SK-MEL-5 (cell line): ENCODE data around the gene TMEM187. TPM values are rescaled to one million over a fixed set of nuclear protein-coding genes. Genes with fewer than 3 reads are reported as not detected.
A peak's percentile ranks its signal among the peaks of the same experiment; 100 is the strongest.

Experiments
- DNase-seq: peaks from one replicate; pipeline ENCODE4 v3.0.0-alpha.2; 2016; ENCODE audit warnings: low read depth, low spot score
- in situ Hi-C: cut with HindIII; loops from 2 replicates; pipeline ENCODE4 v1.10.0; 2016; ENCODE audit warnings: low sequenced_read_pairs, high pct_unique_total_duplicates, low pct_unique_long_range_greater_than_20kb
- total RNA-seq: library from RNA; depleted of rRNA; stranded (reverse); fragments of >200 nt; shearing (Covaris generic); gene quantifications from 2 replicates; pipeline ENCODE4 v1.2.3, GENCODE V29; 2014

The TMEM187 gene
- total RNA-seq, 1 experiment from 2014 or later, result 5.8 TPM

- in situ Hi-C loops, result no loop called here
- no peak for DNase-seq
These were observed 34.4 kb downstream of the TMEM187 start for GRCh38 chrX:154006947-154007346.

DNA sequence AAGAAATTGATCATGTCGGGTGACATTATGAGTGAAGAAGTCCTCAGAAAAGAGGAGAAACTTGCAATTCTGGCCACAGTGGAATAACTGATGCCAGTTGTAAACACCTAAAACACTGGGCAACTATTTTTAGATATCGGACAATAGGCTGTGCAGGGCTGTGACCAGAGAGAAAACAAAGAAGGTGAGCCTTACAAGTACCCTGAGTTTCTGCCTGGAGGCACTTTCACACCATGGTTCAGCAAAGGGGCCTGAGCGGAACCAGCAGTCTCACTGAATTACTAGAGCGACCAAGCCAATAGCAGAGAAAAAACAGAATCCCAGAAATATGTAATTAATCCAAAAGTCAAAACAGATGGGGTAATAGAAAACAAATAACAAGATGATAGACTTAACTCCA lies 36.0 kb downstream of the TMEM187 start:
- no peak for DNase-seq
- in situ Hi-C loops, result no loop called here

DNA sequence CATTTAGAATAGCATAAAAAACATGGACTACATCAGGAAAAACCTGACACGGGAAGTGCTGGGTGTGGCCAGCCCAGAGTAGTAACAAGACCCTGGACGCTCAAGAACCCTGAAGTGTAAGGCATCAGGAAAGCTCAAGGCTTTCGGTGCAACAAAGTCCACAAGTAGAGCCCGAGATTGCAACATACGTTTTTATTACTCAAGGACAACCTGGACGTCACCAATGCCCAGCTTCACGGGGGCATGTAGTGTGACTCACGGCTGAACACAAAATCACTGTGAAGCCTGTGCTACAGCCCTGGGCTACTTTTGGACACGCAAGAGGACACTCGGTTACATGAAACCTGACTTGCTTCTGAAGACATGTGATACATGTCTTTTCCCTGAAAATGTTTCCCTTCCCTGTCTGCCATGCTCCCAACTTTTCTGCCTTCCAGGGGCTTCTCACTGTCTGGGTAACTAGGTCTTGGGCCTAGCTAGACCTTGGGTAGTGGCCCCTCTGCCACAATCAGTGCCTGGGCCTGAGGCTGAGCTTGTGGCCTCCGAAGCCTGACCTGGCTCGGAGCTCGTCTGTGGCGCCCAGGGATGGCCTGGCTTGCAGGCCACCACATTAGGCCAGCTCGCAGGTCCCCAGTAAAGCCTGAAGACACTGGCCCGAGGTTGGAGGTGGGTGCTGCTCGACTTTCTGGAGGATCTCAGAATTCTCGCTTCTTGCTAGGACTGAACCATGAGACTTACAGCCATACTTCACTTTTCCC lies 38.0 kb downstream of the TMEM187 start:
- no peak for DNase-seq
- in situ Hi-C loops, result no loop called here

GRCh38 chrX:154011376-154012335 lies 39.1 kb downstream of the TMEM187 start:
- DNase-seq, result no peak
- in situ Hi-C loops, result no loop called here

GRCh38 chrX:154012336-154012991 lies 39.9 kb downstream of the TMEM187 start:
- peak; percentile 83 for DNase-seq
- in situ Hi-C loops, result no loop called here

DNA sequence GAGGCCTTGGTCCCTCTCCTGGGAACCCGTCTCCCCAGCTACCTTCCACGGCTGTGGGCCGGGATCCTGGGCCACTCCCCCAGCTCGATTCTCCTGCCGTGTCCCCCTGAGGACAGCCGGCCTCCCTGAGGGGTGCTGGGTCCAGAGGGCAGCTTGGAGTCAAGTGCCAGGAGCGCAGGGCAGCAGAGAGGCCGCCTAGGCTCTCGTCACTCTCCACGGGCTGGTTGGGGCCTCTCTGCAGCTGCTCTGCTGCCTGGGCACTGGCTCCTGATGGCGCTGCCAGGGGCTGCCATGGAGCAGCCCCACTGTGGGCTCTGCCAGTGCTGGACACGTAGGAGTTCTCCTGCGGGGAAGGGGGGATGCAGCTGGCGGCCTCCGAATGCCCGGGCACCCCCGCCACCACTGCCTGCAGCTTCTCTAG lies 40.5 kb downstream of the TMEM187 start:
- in situ Hi-C loops, result no loop called here

DNA sequence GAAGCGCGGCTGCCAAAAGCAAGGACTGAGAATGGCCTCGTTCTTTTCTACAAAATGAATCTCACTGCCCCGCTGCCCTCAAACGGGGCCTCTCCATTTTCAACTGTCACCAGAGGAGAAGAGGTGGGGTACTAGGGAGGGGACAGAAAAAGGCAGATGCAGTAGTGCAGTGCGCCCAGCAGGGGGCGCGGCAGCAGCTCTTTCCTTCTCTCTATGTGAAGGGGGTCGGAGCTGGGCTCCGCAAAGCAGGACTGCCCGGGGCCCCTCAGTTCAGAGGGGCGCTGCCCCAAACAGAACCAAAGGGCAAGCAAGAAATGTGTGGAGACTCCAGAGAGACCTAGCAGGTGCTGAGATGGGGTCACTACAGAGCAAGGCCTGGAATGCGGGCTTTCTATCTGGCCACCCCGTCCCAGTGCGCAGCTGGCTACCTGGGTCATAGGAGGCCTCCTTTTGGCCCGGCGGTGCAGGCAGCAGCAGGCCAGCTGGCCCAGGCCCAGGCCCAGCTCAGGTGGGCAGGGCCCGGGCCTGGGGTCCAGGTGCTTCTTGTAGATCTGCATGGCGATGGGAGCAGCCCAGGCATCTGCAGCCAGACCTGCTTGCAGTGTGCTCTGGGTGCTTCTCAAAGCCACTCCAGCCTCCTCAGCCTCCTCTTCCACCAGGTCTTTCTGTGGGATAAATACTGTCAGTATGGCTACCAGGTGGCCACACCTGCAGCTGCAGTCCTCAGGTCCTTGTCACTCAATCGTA lies 41.2 kb downstream of the TMEM187 start:
- in situ Hi-C loops, result no loop called here
- peak; percentile 44 for DNase-seq

More for the DNA sequence above, 40.5 kb downstream of the TMEM187 start:
- DNase-seq, result no peak

DNA sequence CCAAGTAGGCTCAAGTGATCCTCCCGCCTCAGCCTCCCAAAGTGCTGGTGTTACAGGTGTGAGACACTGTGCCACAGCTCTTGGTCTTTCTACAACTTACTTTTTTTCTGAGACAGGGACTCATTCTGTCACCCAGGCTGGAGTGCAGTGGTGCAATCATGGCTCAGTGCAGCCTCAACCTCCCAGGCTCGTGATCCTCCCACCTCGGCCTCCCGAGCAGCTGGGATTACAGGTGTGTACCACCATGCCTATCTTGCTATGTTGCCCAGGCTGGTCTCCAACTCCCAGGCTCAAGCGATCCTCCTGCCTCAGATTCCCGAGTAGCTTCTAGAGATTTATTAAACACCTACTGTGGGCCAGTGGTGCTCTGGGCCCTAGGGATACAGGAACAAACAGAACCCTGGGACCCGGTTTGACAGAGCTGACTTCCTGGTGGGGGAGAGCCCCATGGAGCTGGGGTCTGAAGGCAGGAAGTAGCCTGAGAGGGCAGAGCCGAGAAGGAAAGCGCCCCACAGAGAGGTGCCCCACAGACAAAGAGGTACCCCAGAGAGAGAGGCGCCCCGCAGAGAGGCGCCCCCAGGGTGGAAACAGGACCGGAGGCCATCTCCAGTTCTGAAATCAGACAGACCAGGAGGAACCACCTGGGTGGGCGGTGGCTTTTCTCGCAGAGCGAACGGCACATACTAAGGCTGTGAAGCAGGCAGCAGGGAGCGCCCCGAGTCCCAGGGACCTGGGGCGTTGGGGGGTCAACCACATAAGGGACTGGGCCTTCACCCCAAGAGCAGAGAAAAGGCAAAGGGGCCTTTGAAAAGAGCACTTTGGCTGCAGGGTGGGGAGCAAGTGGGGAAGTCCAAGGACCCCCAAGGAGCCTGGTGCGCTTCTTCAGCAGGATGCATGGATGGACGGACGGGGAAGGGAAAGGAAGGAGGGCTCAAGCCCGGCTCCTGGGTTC lies 42.2 kb downstream of the TMEM187 start:
- in situ Hi-C loops, result no loop called here
- no peak for DNase-seq

- DNase-seq, result no peak
- in situ Hi-C loops, result no loop called here
These were observed 43.2 kb downstream of the TMEM187 start for GRCh38 chrX:154015581-154016264.

- in situ Hi-C loops, result no loop called here
- DNase-seq, result no peak
These were observed 44.0 kb downstream of the TMEM187 start for GRCh38 chrX:154016366-154017076.

GRCh38 chrX:154017766-154018517 lies 45.4 kb downstream of the TMEM187 start:
- in situ Hi-C loops, result no loop called here
- DNase-seq, result no peak

- no peak for DNase-seq
- in situ Hi-C loops, result no loop called here
These were observed 46.0 kb downstream of the TMEM187 start for GRCh38 chrX:154018518-154019060.

GRCh38 chrX:154019061-154019621 lies 46.6 kb downstream of the TMEM187 start:
- in situ Hi-C loops, result no loop called here
- no peak for DNase-seq
